Measurements from ENCODE around the gene CHRNB1. TPM values are rescaled to one million over a fixed set of nuclear protein-coding genes. Genes with fewer than 3 reads are reported as not detected.

CHRNB1 gene
- total RNA-seq, 1 donor from 2014 or later: 11.8 TPM

GRCh38 chr17:7410634-7411426 is 34.0 kb upstream of the CHRNB1 start:
- Mint-ChIP-seq H3K27me3 (ENCODE audit: unreplicated experiment) (peaks cover 11% of the 10 kb centered on the region), H3K4me3 (ENCODE audit: unreplicated experiment) (no peak overlapping the region), H3K36me3 (ENCODE audit: low read depth, unreplicated experiment) (peaks cover 24% of the 10 kb centered on the region), H3K27ac (ENCODE audit: unreplicated experiment) (no peak overlapping the region), H3K4me1 (ENCODE audit: unreplicated experiment) (peaks cover 25% of the 10 kb centered on the region), H3K9me3 (ENCODE audit: unreplicated experiment) (no peaks in the 10 kb centered on the region)
- TF ChIP-seq CTCF (IDR thresholded peaks at IDR 0.05; ENCODE audit: unreplicated experiment): no peak
- no peak for DNase-seq (ENCODE audit: low spot score)

GRCh38 chr17:7411427-7411750 is 33.5 kb upstream of the CHRNB1 start:
- peaks cover 22% of the 10 kb centered on the region for H3K4me1 Mint-ChIP-seq (ENCODE audit: unreplicated experiment)
- no peak for DNase-seq (ENCODE audit: low spot score)
- H3K27me3 Mint-ChIP-seq (ENCODE audit: unreplicated experiment): peaks cover 8% of the 10 kb centered on the region

GRCh38 chr17:7413346-7413985 is 31.4 kb upstream of the CHRNB1 start:
- no peak for DNase-seq (ENCODE audit: low spot score)
- Mint-ChIP-seq H3K4me3 (ENCODE audit: unreplicated experiment) (peak overlapping the region; percentile 72), H3K27ac (ENCODE audit: unreplicated experiment) (no peak overlapping the region)

More at GRCh38 chr17:7411427-7411750, 33.5 kb upstream of the CHRNB1 start:
- TF ChIP-seq CTCF (IDR thresholded peaks at IDR 0.05; ENCODE audit: unreplicated experiment): no peak
- H3K27ac Mint-ChIP-seq (ENCODE audit: unreplicated experiment): no peak overlapping the region
- H3K4me3 Mint-ChIP-seq (ENCODE audit: unreplicated experiment): no peak overlapping the region
- H3K36me3 Mint-ChIP-seq (ENCODE audit: low read depth, unreplicated experiment): peaks cover 29% of the 10 kb centered on the region
- H3K9me3 Mint-ChIP-seq (ENCODE audit: unreplicated experiment): no peaks in the 10 kb centered on the region

GRCh38 chr17:7414837-7415236 is 30.0 kb upstream of the CHRNB1 start:
- H3K4me3 Mint-ChIP-seq (ENCODE audit: unreplicated experiment): no peak overlapping the region
- H3K27ac Mint-ChIP-seq (ENCODE audit: unreplicated experiment): no peak overlapping the region
- peaks cover 27% of the 10 kb centered on the region for H3K36me3 Mint-ChIP-seq (ENCODE audit: low read depth, unreplicated experiment)
- DNase-seq (ENCODE audit: low spot score): no peak
- H3K27me3 Mint-ChIP-seq (ENCODE audit: unreplicated experiment): peaks cover 9% of the 10 kb centered on the region
- TF ChIP-seq CTCF (IDR thresholded peaks at IDR 0.05; ENCODE audit: unreplicated experiment): no peak
- no peaks in the 10 kb centered on the region for H3K9me3 Mint-ChIP-seq (ENCODE audit: unreplicated experiment)
- peaks cover 22% of the 10 kb centered on the region for H3K4me1 Mint-ChIP-seq (ENCODE audit: unreplicated experiment)

More at GRCh38 chr17:7413346-7413985, 31.4 kb upstream of the CHRNB1 start:
- Mint-ChIP-seq H3K27me3 (ENCODE audit: unreplicated experiment) (peaks cover 12% of the 10 kb centered on the region), H3K9me3 (ENCODE audit: unreplicated experiment) (no peaks in the 10 kb centered on the region), H3K4me1 (ENCODE audit: unreplicated experiment) (peaks cover 18% of the 10 kb centered on the region), H3K36me3 (ENCODE audit: low read depth, unreplicated experiment) (peaks cover 37% of the 10 kb centered on the region)
- no peak for TF ChIP-seq CTCF (IDR thresholded peaks at IDR 0.05; ENCODE audit: unreplicated experiment)

- Mint-ChIP-seq H3K4me3 (ENCODE audit: unreplicated experiment) (no peak overlapping the region), H3K27ac (ENCODE audit: unreplicated experiment) (no peak overlapping the region), H3K36me3 (ENCODE audit: low read depth, unreplicated experiment) (peaks cover 20% of the 10 kb centered on the region), H3K9me3 (ENCODE audit: unreplicated experiment) (no peaks in the 10 kb centered on the region), H3K27me3 (ENCODE audit: unreplicated experiment) (peaks cover 5% of the 10 kb centered on the region), H3K4me1 (ENCODE audit: unreplicated experiment) (peaks cover 19% of the 10 kb centered on the region)
- DNase-seq (ENCODE audit: low spot score): no peak
- TF ChIP-seq CTCF (IDR thresholded peaks at IDR 0.05; ENCODE audit: unreplicated experiment): no peak
These were observed 29.1 kb upstream of the CHRNB1 start for GRCh38 chr17:7415784-7416183.

Data from endothelial cell (in vitro differentiated cells).